ENCODE data around the gene KSR1. TPM values are rescaled to one million over a fixed set of nuclear protein-coding genes. Genes with fewer than 3 reads are reported as not detected.

The KSR1 gene
- total RNA-seq, 6 experiments from 2014 or later: 5.9 to 12.9 (median 8.7) TPM

DNA sequence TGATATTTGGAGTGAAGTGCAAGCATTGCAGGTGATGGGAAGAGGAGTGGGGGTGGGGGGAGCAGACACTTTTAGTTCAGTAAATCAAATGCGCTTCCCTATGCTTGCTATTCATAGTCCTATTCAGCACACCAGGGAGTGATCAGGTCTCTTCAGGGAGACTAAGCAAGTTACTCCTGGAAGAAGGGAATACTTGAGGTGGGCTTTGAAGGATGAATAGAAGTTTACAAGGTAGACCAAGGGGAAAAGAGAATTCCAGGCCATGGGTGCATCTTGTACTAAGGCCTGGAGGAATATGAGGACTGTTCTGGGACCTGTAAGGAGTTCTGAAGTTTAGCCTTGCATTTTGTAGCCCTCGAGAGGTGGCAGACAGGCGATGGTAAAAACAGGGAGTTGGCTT is 134.6 kb downstream of the KSR1 start:
- Histone ChIP-seq H3K36me3 (no peaks in the 10 kb centered on the region), H3K27me3 (no peaks in the 10 kb centered on the region), H3K4me1 (no peaks in the 10 kb centered on the region), H3K27ac (no peak overlapping the region), H3K4me3 (no peak overlapping the region), H3K9me3 (no peaks in the 10 kb centered on the region)
- intact Hi-C loops (cut with DNase I): loop anchor here (10.0 kb wide), 2 partner anchors 86 to 356 kb away; no protein-coding TSS in a partner anchor
- 89% methylated on average over 3 of the region's 3 CpGs for WGBS (ENCODE audit: insufficient coverage, low coverage, low lambda C conversion rate, missing lambda C conversion rate)
- ATAC-seq: no peak
- TF ChIP-seq, protein P1, sequence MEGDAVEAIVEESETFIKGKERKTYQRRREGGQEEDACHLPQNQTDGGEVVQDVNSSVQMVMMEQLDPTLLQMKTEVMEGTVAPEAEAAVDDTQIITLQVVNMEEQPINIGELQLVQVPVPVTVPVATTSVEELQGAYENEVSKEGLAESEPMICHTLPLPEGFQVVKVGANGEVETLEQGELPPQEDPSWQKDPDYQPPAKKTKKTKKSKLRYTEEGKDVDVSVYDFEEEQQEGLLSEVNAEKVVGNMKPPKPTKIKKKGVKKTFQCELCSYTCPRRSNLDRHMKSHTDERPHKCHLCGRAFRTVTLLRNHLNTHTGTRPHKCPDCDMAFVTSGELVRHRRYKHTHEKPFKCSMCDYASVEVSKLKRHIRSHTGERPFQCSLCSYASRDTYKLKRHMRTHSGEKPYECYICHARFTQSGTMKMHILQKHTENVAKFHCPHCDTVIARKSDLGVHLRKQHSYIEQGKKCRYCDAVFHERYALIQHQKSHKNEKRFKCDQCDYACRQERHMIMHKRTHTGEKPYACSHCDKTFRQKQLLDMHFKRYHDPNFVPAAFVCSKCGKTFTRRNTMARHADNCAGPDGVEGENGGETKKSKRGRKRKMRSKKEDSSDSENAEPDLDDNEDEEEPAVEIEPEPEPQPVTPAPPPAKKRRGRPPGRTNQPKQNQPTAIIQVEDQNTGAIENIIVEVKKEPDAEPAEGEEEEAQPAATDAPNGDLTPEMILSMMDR (IDR thresholded peaks at IDR 0.05): no peak
- TF ChIP-seq POLR2A (IDR thresholded peaks at IDR 0.05): no peak
- no peak for DNase-seq

DNA sequence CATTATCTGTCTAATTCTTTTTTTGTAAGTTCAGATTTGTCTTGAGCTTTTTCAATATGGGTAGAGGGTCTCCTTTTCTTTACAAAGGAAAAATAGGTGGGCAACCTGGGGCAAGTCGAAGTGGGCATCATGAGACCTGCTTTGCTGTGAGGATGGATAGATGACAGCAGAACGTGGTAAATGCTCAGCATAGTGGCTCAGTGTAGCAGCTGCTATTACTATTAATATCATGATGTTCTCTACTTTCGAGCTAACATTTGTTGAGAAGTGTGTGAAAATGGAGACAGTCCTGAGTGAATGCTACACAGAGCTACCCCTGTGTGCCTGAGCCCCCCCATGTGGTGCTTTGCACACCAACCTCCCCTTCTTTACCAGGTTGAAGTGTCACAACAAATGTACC is 135.7 kb downstream of the KSR1 start:
- H3K9me3 ChIP-seq: no peaks in the 10 kb centered on the region
- H3K4me1 ChIP-seq: no peaks in the 10 kb centered on the region
- DNase-seq: peak in 1 of 3 donors; percentile 15
- ATAC-seq: no peak
- H3K27ac ChIP-seq: no peak overlapping the region
- intact Hi-C loops (cut with DNase I): loop anchor here (10.0 kb wide), 2 partner anchors 87 to 357 kb away; no protein-coding TSS in a partner anchor
- WGBS (ENCODE audit: insufficient coverage, low coverage, low lambda C conversion rate, missing lambda C conversion rate): 76% methylated on average over 3 of the region's 3 CpGs
- H3K36me3 ChIP-seq: no peaks in the 10 kb centered on the region
- H3K4me3 ChIP-seq: no peak overlapping the region
- no peaks in the 10 kb centered on the region for H3K27me3 ChIP-seq
- no peak for TF ChIP-seq POLR2A (IDR thresholded peaks at IDR 0.05)
- TF ChIP-seq, protein P1 (IDR thresholded peaks at IDR 0.05): no peak

DNA sequence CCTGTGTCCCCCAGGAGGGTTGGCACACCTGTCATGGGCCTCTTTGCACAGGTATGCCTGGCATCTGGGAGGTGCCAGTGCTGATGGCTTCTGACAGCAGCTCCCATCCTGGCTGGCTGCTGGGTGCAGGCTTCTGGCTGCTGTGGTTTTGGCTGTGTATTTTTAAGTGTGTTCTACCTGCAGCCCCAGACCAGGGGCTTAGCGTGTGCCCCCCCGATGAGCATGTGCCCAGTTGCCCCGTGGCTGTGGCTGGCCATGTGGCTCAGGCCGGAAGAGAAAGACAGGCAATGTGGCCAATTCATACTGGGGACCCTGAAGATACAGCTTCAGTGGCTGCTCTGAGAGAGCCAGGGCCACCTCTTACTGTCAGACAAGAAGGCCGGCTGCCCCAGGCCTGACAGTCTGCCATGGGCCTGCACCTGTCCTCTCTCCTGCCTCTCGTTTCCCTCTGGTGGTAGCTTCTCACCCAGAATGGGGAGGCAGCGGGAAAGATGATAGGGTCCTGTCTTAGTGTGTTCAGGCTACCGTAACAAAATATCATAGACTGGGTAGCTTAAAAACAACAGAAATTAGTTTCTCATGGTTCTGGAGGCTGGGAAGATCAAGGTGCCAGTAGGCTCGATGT is 137.1 kb downstream of the KSR1 start:
- no peaks in the 10 kb centered on the region for H3K27me3 ChIP-seq
- DNase-seq: no peak

DNA sequence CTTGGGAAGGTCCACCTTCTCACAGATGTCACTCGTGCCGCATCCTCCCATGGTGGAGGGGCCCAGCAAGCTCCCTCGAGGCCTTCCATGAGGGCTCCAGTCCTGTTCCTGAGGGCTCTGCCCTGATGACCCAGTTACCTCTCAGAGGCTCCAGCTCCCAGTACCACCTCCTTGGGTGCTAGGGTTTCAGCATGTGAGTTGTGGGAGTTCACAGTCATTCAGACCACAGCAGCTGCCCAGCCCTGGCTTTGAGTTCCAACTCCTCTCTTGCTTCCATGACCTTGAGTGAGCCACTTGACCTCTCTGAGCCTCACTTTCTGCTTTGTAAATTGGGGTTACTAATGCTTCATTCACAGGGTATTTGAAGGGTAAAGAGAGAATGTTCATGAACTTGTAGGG is 137.6 kb downstream of the KSR1 start:
- Histone ChIP-seq H3K4me3 (no peak overlapping the region), H3K27ac (no peak overlapping the region), H3K9me3 (no peaks in the 10 kb centered on the region), H3K4me1 (no peaks in the 10 kb centered on the region), H3K36me3 (no peaks in the 10 kb centered on the region), H3K27me3 (no peaks in the 10 kb centered on the region)
- ATAC-seq (no peak), DNase-seq (no peak)
- no CpG with 5 or more reads among the region's 3 CpGs for WGBS (ENCODE audit: insufficient coverage, low coverage, low lambda C conversion rate, missing lambda C conversion rate)
- TF ChIP-seq, protein P1 (IDR thresholded peaks at IDR 0.05): no peak
- no peak for TF ChIP-seq POLR2A (IDR thresholded peaks at IDR 0.05)
- intact Hi-C loops (cut with DNase I): loop anchor here (10.0 kb wide), 2 partner anchors 89 to 359 kb away; no protein-coding TSS in a partner anchor

More for the DNA sequence above, 137.1 kb downstream of the KSR1 start:
- H3K9me3 ChIP-seq: no peaks in the 10 kb centered on the region
- TF ChIP-seq, protein P1 (IDR thresholded peaks at IDR 0.05): no peak
- TF ChIP-seq POLR2A (IDR thresholded peaks at IDR 0.05): no peak
- WGBS (ENCODE audit: insufficient coverage, low coverage, low lambda C conversion rate, missing lambda C conversion rate): 88% methylated on average over 5 of the region's 9 CpGs
- H3K4me1 ChIP-seq: no peaks in the 10 kb centered on the region
- intact Hi-C loops (cut with DNase I): loop anchor here (10.0 kb wide), 2 partner anchors 89 to 359 kb away; no protein-coding TSS in a partner anchor
- no peak overlapping the region for H3K27ac ChIP-seq
- no peaks in the 10 kb centered on the region for H3K36me3 ChIP-seq
- ATAC-seq: no peak
- H3K4me3 ChIP-seq: no peak overlapping the region
